CD4-positive, alpha-beta T cell (primary cell): ENCODE results near the gene DYRK1A. TPM values are rescaled to one million over a fixed set of nuclear protein-coding genes. Genes with fewer than 3 reads are reported as not detected.

Experiments used
- ATAC-seq: fragments of 200-7000 bp; cut with Tn5 transposase; one replicate; pipeline ENCODE4 v1.10.0; 2022; ENCODE audit warnings: mild to moderate bottlenecking; ENCODE audit not compliant: poor library complexity
- CTCF ChIA-PET: fragments of 350-600 bp; sonication (Branson Sonifier 250); formaldehyde crosslinking; loops from one replicate; lab custom pipeline; 2021; ENCODE audit warnings: antibody characterized with exemption, inconsistent platforms; lab: Charles Lee
- POLR2A ChIA-PET: fragments of 350-600 bp; sonication (Branson Sonifier 250); formaldehyde crosslinking; loops from one replicate; lab custom pipeline; 2021; ENCODE audit warnings: antibody characterized with exemption, inconsistent platforms; lab: Charles Lee
- DNase-seq, 14 experiments: peaks; one replicate each; pipeline ENCODE4 v3.0.0-alpha.2; 2013 to 2020; ENCODE audit warnings: mixed read lengths in 2 of 14
- H3K27ac ChIP-seq, 2 donors: one replicate each; pipeline versions ENCODE4 v1.5.1 to v1.7.0; 2013; ENCODE audit warnings: low read length in 2 of 2, low read depth in 1 of 2, mild to moderate bottlenecking in 1 of 2
- H3K27me3 ChIP-seq, 2 experiments: 1 replicate in 1 of 2; 2 replicates in 1 of 2; pipeline versions ENCODE4 v1.6.1 to v1.7.0; 2013; ENCODE audit warnings: low read length in 2 of 2, control low read depth in 1 of 2, mild to moderate bottlenecking in 1 of 2, moderate library complexity in 1 of 2; ENCODE audit not compliant: insufficient read depth in 2 of 2, control insufficient read depth in 1 of 2
- H3K36me3 ChIP-seq: one replicate; pipeline ENCODE4 v1.6.1; 2013; ENCODE audit warnings: low read length, control low read depth; ENCODE audit not compliant: insufficient read depth
- H3K4me1 ChIP-seq: one replicate; pipeline ENCODE4 v1.6.1; 2013; ENCODE audit warnings: low read length, control low read depth; ENCODE audit not compliant: insufficient read depth
- H3K4me3 ChIP-seq: one replicate; pipeline ENCODE4 v1.5.1; 2013; ENCODE audit warnings: mild to moderate bottlenecking, low read length, moderate library complexity
- H3K9me3 ChIP-seq, 2 experiments: 1 replicate in 1 of 2; 2 replicates in 1 of 2; pipeline versions ENCODE4 v1.6.1 to v1.7.0; 2013; ENCODE audit warnings: low read length in 2 of 2, mild to moderate bottlenecking in 2 of 2, control low read depth in 1 of 2, moderate library complexity in 1 of 2; ENCODE audit not compliant: control insufficient read depth in 1 of 2, insufficient read depth in 1 of 2
- H3K27ac Mint-ChIP-seq: one replicate; pipeline ENCODE4 v1.8.0; 2020; ENCODE audit warnings: mixed read lengths
- H3K27me3 Mint-ChIP-seq: one replicate; pipeline ENCODE4 v1.8.0; 2021; ENCODE audit warnings: mixed read lengths
- H3K36me3 Mint-ChIP-seq: one replicate; pipeline ENCODE4 v1.8.0; 2021; ENCODE audit warnings: low read depth, mixed read lengths
- H3K4me1 Mint-ChIP-seq: one replicate; pipeline ENCODE4 v1.8.0; 2021; ENCODE audit warnings: low read depth, mixed read lengths
- H3K4me3 Mint-ChIP-seq: one replicate; pipeline ENCODE4 v1.8.0; 2020; ENCODE audit warnings: mild to moderate bottlenecking, mixed read lengths
- H3K9me3 Mint-ChIP-seq: one replicate; pipeline ENCODE4 v1.8.0; 2020; ENCODE audit warnings: mixed read lengths
- intact Hi-C, 2 experiments: fragments of 100-400 bp; cut with DNase I in 1 of 2; cut with micrococcal nuclease in 1 of 2; formaldehyde crosslinking; loops; one replicate each; pipeline versions ENCODE4 v1.15.1 to v1.9.0; 2023 to 2025; cut with DNase I, micrococcal nuclease
- total RNA-seq, 174 experiments: library from RNA in 2 of 174; stranded (reverse) in 2 of 174; gene quantifications; one replicate each; pipeline ENCODE4 v1.2.3 and lab custom pipeline; 2021 to 2026
- TF ChIP-seq, protein P1 (sequence below): fragments of 200-600 bp; IDR thresholded peaks from one replicate; pipeline ENCODE4 v1.8.0; 2022; ENCODE audit warnings: antibody characterized with exemption, mild to moderate bottlenecking

Gene DYRK1A
- total RNA-seq, 2 experiments from 2014 or later = 135 to 145 TPM

DNA sequence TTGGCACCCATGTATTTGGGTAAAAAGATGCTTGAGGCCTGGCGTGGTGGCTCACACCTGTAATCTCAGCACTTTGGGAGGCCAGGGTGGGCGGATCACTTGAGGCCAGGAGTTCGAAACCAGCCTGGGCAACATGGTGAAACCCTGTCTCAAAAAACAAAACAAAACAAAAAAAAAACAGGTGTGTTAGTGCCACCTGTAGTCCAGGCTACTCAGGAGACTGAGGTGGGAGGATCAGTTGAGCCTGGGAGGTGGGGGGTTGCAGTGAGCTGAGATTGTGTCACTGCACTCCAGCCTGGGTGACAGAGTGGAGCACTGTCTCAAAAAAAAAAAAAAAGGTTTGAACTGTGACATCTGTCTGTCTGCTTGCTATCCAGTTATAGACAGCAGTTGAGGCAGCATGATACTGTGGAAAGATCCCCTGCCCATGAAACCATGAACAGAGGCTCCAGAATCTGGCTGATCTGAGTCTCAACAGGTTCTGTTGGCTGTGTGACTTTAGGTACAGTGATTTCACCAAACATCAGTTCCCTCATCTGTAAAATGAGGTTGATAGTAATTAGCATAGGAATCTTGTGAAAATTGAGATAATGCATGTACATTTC, 5.7 kb downstream of the DYRK1A start:
- no peaks in the 10 kb centered on the region for H3K9me3 ChIP-seq
- DNase-seq = peak in 2 of 14 experiments; percentile 23 to 47
- peak overlapping the region in 1 of 2 donors; percentile 5 for H3K27ac ChIP-seq
- Mint-ChIP-seq H3K27ac (peak overlapping the region; percentile 29), H3K9me3 (no peaks in the 10 kb centered on the region), H3K4me3 (peak overlapping the region; percentile 84), H3K36me3 (peaks cover 21% of the 10 kb centered on the region), H3K27me3 (no peaks in the 10 kb centered on the region), H3K4me1 (peaks cover 85% of the 10 kb centered on the region)
- ATAC-seq = no peak
- CTCF ChIA-PET = interaction anchor here (0.8 to 1.4 kb wide), 2 partner anchors 25 to 192 kb away, joined by 3 read pairs; no protein-coding TSS in a partner anchor
- POLR2A ChIA-PET = interaction anchor here (0.8 to 4.7 kb wide), 5 partner anchors 7 to 192 kb away, joined by 3 to 32 read pairs (median 3); partner anchors contain the start of gene VPS26C
- H3K4me1 ChIP-seq = peaks cover 46% of the 10 kb centered on the region
- H3K27me3 ChIP-seq = no peaks in the 10 kb centered on the region
- peaks cover 3% of the 10 kb centered on the region for H3K36me3 ChIP-seq
- TF ChIP-seq, protein P1, sequence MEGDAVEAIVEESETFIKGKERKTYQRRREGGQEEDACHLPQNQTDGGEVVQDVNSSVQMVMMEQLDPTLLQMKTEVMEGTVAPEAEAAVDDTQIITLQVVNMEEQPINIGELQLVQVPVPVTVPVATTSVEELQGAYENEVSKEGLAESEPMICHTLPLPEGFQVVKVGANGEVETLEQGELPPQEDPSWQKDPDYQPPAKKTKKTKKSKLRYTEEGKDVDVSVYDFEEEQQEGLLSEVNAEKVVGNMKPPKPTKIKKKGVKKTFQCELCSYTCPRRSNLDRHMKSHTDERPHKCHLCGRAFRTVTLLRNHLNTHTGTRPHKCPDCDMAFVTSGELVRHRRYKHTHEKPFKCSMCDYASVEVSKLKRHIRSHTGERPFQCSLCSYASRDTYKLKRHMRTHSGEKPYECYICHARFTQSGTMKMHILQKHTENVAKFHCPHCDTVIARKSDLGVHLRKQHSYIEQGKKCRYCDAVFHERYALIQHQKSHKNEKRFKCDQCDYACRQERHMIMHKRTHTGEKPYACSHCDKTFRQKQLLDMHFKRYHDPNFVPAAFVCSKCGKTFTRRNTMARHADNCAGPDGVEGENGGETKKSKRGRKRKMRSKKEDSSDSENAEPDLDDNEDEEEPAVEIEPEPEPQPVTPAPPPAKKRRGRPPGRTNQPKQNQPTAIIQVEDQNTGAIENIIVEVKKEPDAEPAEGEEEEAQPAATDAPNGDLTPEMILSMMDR = no peak
- no peak overlapping the region for H3K4me3 ChIP-seq
- intact Hi-C loops = no loop called here

DNA sequence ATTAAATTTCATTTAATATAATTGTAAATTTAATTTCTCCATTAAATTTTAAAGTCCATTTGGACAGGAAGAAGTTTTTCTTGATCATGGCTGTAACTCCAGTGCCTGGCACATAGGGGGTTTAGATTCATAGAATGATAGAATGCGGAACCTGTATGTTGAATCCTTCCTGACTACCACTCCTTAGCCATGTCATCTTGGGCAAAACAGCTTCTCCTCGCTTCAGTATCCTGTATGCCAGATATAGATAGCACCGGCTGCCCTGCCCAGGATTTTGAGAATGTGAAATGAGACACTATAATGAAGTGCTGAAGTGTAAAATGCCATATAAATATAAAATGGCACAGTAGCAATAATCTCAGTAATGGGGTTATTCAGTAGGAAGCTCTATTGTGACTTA, 6.4 kb downstream of the DYRK1A start:
- ChIA-PET POLR2A (interaction anchor here (0.8 to 2.0 kb wide), 6 partner anchors 8 to 191 kb away, joined by 3 to 5 read pairs (median 4); partner anchors contain the start of gene VPS26C), CTCF (interaction anchor here (0.8 kb wide), 1 partner anchor 9 kb away, joined by 3 read pairs; no protein-coding TSS in a partner anchor)
- H3K9me3 ChIP-seq = no peaks in the 10 kb centered on the region
- Mint-ChIP-seq H3K36me3 (peaks cover 21% of the 10 kb centered on the region), H3K4me1 (peaks cover 92% of the 10 kb centered on the region), H3K27me3 (no peaks in the 10 kb centered on the region), H3K27ac (peak overlapping the region; percentile 29), H3K4me3 (peak overlapping the region; percentile 40), H3K9me3 (no peaks in the 10 kb centered on the region)
- ATAC-seq (no peak), DNase-seq (no peak)
- H3K4me3 ChIP-seq = no peak overlapping the region
- no peak overlapping the region for H3K27ac ChIP-seq
- TF ChIP-seq, protein P1 = no peak
- H3K36me3 ChIP-seq = peaks cover 3% of the 10 kb centered on the region
- no peaks in the 10 kb centered on the region for H3K27me3 ChIP-seq
- intact Hi-C loops = no loop called here
- peaks cover 50% of the 10 kb centered on the region for H3K4me1 ChIP-seq

DNA sequence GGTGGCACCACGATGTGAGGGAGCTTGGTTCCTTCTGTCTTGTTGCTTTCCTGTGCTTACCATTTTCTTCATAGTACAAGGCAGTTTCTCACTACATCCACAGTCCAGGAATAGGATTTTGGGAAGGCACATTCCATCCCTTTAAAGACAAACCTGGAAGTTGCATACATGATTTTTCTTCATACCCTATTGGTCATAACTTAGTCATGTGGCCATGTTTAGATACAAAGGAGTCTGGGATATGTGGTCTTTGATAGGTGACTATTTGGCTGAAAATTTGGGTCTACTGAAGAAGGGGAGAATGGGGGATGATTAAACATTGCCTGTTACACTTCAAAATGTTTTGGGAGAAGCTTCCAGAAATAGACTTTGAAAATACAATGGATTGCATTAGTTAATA, 7.0 kb downstream of the DYRK1A start:
- intact Hi-C loops = no loop called here
- Mint-ChIP-seq H3K27ac (peak overlapping the region; percentile 29), H3K27me3 (no peaks in the 10 kb centered on the region), H3K4me1 (peaks cover 94% of the 10 kb centered on the region), H3K9me3 (no peaks in the 10 kb centered on the region), H3K4me3 (peak overlapping the region; percentile 40), H3K36me3 (peaks cover 16% of the 10 kb centered on the region)
- CTCF ChIA-PET = interaction anchor here (0.8 kb wide), 1 partner anchor 8 kb away, joined by 3 read pairs; no protein-coding TSS in a partner anchor
- Histone ChIP-seq H3K36me3 (peaks cover 3% of the 10 kb centered on the region), H3K4me3 (no peak overlapping the region), H3K4me1 (peaks cover 51% of the 10 kb centered on the region), H3K27ac (no peak overlapping the region), H3K9me3 (no peaks in the 10 kb centered on the region), H3K27me3 (no peaks in the 10 kb centered on the region)
- ATAC-seq (no peak), DNase-seq (no peak)
- TF ChIP-seq, protein P1 = no peak
- POLR2A ChIA-PET = interaction anchor here (0.8 to 2.0 kb wide), 7 partner anchors 9 to 190 kb away, joined by 3 to 8 read pairs (median 5); partner anchors contain the start of gene VPS26C
